AG04449 (cell line): ENCODE measurements around the gene ZFP36L2.

ENCODE experiments used
- CTCF ChIA-PET: fragments of 350-600 bp; formaldehyde crosslinking; extraction: SDS; loops from one replicate; lab custom pipeline; 2021; ENCODE audit warnings: antibody characterized with exemption; lab: Yijun Ruan, JAX
- POLR2A ChIA-PET: fragments of 400-600, 350-600 bp; formaldehyde crosslinking; extraction: SDS; loops from one replicate; lab custom pipeline; 2020; ENCODE audit warnings: antibody characterized with exemption, inconsistent platforms; lab: Yijun Ruan, JAX
- DNase-seq: peaks from one replicate; pipeline ENCODE4 v3.0.0-alpha.2; 2010; ENCODE audit warnings: low read depth, low spot score
- H3K4me3 ChIP-seq: 2 replicates; pipeline ENCODE4 v1.5.1; 2011; ENCODE audit warnings: low read depth, mild to moderate bottlenecking, control low read depth, low read length
- TF ChIP-seq, protein P1 (sequence below): IDR thresholded peaks from one replicate; pipeline ENCODE4 v1.5.1; 2011; ENCODE audit warnings: mild to moderate bottlenecking, moderate library complexity, low read length, control low read depth, inconsistent platforms; ENCODE audit not compliant: insufficient read depth; ENCODE audit errors: missing control alignments

ZFP36L2 gene

GRCh38 chr2:43180897-43181296 lies 45.5 kb downstream of the ZFP36L2 start:
- CTCF ChIA-PET = interaction anchor here (0.6 to 1.9 kb wide), 2 partner anchors 14 to 82 kb away, joined by 5 to 8 read pairs; no protein-coding TSS in a partner anchor
- H3K4me3 ChIP-seq = no peak overlapping the region
- POLR2A ChIA-PET = no interaction called here
- DNase-seq = no peak
- TF ChIP-seq, protein P1, sequence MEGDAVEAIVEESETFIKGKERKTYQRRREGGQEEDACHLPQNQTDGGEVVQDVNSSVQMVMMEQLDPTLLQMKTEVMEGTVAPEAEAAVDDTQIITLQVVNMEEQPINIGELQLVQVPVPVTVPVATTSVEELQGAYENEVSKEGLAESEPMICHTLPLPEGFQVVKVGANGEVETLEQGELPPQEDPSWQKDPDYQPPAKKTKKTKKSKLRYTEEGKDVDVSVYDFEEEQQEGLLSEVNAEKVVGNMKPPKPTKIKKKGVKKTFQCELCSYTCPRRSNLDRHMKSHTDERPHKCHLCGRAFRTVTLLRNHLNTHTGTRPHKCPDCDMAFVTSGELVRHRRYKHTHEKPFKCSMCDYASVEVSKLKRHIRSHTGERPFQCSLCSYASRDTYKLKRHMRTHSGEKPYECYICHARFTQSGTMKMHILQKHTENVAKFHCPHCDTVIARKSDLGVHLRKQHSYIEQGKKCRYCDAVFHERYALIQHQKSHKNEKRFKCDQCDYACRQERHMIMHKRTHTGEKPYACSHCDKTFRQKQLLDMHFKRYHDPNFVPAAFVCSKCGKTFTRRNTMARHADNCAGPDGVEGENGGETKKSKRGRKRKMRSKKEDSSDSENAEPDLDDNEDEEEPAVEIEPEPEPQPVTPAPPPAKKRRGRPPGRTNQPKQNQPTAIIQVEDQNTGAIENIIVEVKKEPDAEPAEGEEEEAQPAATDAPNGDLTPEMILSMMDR = no peak

GRCh38 chr2:43179942-43180341 lies 46.5 kb downstream of the ZFP36L2 start:
- TF ChIP-seq, protein P1 = no peak
- H3K4me3 ChIP-seq = no peak overlapping the region
- CTCF ChIA-PET = interaction anchor here (0.6 to 1.9 kb wide), 4 partner anchors 10 to 156 kb away, joined by 3 to 8 read pairs (median 4); no protein-coding TSS in a partner anchor
- no peak for DNase-seq
- POLR2A ChIA-PET = no interaction called here

DNA sequence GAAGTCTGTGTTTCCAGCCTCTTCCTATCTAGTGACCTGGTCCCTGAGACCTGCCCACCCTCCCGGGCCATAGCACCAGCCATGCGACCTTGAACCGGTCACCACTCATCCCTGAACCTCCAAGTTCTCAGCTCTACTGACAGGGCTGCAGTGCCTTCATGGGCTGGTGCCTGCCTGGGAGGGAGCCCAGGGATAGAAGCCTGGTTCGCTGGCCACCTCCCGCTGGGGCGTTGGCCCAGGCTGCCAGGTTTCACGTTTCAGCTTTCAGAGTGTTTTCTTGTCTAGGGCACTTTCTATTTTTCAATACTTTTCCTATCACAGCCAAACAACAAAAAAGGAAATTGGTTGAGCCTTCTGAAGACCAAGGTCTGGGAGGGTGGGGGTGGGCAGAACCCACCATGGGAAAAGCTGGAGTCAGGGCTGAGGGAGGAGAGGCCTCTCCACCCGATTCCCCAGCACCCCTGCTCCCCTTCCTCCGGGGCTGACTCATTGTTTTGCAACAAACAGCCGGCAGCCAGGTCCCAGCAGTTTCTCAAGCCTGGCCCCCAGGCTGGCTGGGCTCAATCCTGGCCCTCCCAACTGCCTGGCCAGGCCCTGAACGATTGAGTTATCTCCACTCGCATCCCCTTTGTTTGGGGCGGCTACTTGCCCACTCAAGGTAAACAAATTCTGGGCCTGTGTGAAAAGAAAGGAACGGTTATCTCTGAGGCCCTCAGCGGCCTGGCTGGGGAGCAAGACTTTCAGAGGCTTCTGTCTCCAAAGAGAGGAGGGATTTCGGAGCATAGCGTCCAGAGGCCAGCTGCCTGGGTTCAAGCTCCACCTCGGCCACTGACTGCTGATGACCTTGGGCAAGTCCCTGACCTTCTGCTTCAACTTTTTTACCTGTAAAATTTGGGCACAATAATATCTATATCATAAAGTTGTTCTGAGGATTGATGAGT lies 47.5 kb downstream of the ZFP36L2 start:
- ChIA-PET CTCF (interaction anchor here (0.8 to 1.9 kb wide), 6 partner anchors 9 to 179 kb away, joined by 3 to 8 read pairs (median 4); no protein-coding TSS in a partner anchor), POLR2A (no interaction called here)
- TF ChIP-seq, protein P1 = no peak
- no peak for DNase-seq
- H3K4me3 ChIP-seq = no peak overlapping the region

DNA sequence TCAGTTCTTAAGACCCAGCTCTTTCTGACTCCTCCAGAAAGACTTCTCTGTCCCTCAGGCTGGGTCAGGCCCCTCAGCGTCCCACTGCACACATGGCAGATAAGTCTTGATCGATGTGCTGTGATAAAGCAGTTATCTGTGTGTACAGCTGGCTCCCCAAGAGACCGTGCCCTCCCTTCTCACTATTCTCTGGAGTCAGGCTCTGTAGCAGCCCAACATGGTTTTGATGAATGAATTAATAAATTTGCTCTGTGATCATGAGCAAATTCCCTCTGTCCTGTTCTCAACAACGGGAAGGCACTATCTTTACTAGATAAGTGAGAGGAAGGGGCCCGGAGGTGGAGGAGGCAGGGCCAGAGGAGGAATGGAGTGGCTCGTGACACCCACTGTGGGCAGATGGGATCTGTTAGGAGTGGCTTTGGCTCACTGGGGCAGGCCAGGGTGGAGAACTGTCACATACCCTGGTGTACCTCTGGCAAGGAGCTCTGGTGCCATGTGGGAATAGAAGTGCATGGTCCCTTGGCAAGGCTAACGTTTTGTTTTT lies 48.3 kb downstream of the ZFP36L2 start:
- CTCF ChIA-PET = interaction anchor here (0.8 to 1.6 kb wide), 3 partner anchors 10 to 178 kb away, joined by 3 to 4 read pairs (median 4); no protein-coding TSS in a partner anchor
- TF ChIP-seq, protein P1 = no peak
- H3K4me3 ChIP-seq = no peak overlapping the region
- DNase-seq = no peak
- POLR2A ChIA-PET = no interaction called here

DNA sequence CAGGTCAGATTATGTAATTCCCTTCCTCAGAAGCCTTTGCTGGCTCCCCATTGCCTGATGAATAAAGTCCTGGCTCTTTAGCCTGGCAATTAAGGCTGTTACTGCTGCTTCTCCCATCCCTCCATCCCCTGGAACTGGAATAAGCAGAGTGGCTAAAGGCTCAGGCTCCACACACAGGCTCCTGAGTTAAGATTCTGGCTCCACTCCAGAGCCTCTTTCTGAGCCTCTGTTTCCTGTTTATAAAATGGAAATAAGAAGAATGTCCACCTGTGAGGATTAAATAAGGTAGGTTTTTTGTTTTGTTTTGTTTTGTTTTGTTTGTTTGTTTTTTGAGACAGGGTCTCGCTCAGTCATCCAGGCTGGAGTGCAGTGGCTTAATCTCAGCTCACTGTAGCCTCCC lies 50.0 kb downstream of the ZFP36L2 start:
- CTCF ChIA-PET = no interaction called here
- no peak overlapping the region for H3K4me3 ChIP-seq
- TF ChIP-seq, protein P1 = no peak
- POLR2A ChIA-PET = no interaction called here
- DNase-seq = no peak

DNA sequence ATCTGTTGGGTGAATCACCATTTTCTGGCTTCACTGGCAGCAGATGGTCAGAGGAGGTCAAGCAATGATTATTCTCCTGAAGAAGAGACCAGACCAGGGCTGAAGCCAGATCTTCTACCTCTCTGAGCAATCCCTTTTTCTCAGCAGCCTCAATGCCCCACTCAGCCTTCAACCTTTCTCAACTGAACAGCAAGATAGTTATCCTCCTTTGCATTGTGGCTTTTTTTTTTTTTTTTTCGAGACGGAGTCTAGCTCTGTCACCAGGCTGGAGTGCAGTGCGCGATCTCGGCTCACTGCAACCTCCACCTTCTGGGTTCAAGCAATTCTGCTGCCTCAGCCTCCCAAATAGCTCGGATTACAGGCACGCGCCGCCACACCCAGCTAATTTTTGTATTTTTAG lies 50.5 kb downstream of the ZFP36L2 start:
- ChIA-PET CTCF (interaction anchor here (0.7 kb wide), 1 partner anchor 13 kb away, joined by 3 read pairs; no protein-coding TSS in a partner anchor), POLR2A (no interaction called here)
- TF ChIP-seq, protein P1 = no peak
- no peak overlapping the region for H3K4me3 ChIP-seq
- DNase-seq = no peak
